Astrocyte (in vitro differentiated cells and primary cell): ENCODE results near the gene FTCD. TPM values are rescaled to one million over a fixed set of nuclear protein-coding genes. Genes with fewer than 3 reads are reported as not detected.

ENCODE experiments used
- DNase-seq: peaks from one replicate; pipeline ENCODE4 v3.0.0-alpha.2; 2010; ENCODE audit warnings: low read depth
- FAIRE-seq: peaks from 2 replicates; lab custom pipeline; 2011; peaks lifted over from hg19 to GRCh38; lab: Jason Lieb, UNC
- H2AFZ ChIP-seq: 2 replicates; pipeline ENCODE4 v1.6.0; 2012; ENCODE audit warnings: low read depth, low read length, inconsistent platforms
- H3K27ac ChIP-seq: 2 replicates; pipeline ENCODE4 v1.5.1; 2011; ENCODE audit warnings: low read depth, low read length, inconsistent platforms
- H3K27me3 ChIP-seq: 2 replicates; pipeline ENCODE4 v1.6.0; 2011; ENCODE audit warnings: low read length, inconsistent platforms; ENCODE audit not compliant: insufficient read depth
- H3K36me3 ChIP-seq: 2 replicates; pipeline ENCODE4 v1.5.1; 2011; ENCODE audit warnings: low read length, inconsistent platforms; ENCODE audit not compliant: insufficient read depth
- H3K4me1 ChIP-seq: 2 replicates; pipeline ENCODE4 v1.5.1; 2011; ENCODE audit warnings: low read length, inconsistent platforms; ENCODE audit not compliant: insufficient read depth
- H3K4me2 ChIP-seq: 2 replicates; pipeline ENCODE4 v1.6.0; 2012; ENCODE audit warnings: low read length, inconsistent platforms
- H3K4me3 ChIP-seq: 2 replicates; pipeline ENCODE4 v1.5.1; 2011; ENCODE audit warnings: low read depth, mild to moderate bottlenecking, low read length, inconsistent platforms; ENCODE audit not compliant: insufficient read depth
- H3K79me2 ChIP-seq: 2 replicates; pipeline ENCODE4 v1.6.0; 2012; ENCODE audit warnings: mild to moderate bottlenecking, low read length, inconsistent platforms; ENCODE audit not compliant: insufficient read depth
- H3K9ac ChIP-seq: 2 replicates; pipeline ENCODE4 v1.6.0; 2012; ENCODE audit warnings: mild to moderate bottlenecking, low read length, inconsistent platforms
- H3K9me3 ChIP-seq: 2 replicates; pipeline ENCODE4 v1.5.1; 2012; ENCODE audit warnings: low read depth, mild to moderate bottlenecking, low read length, inconsistent platforms; ENCODE audit not compliant: insufficient read depth
- H4K20me1 ChIP-seq: 2 replicates; pipeline ENCODE4 v1.6.0; 2012; ENCODE audit warnings: low read length, inconsistent platforms; ENCODE audit not compliant: insufficient read depth
- H3K27ac Mint-ChIP-seq: one replicate; pipeline ENCODE4 v1.8.0; 2021; ENCODE audit warnings: mild to moderate bottlenecking, mixed read lengths; ENCODE audit not compliant: unreplicated experiment
- H3K27me3 Mint-ChIP-seq: one replicate; pipeline ENCODE4 v1.8.0; 2021; ENCODE audit warnings: low read depth, mixed read lengths; ENCODE audit not compliant: unreplicated experiment
- H3K36me3 Mint-ChIP-seq: one replicate; pipeline ENCODE4 v1.8.0; 2021; ENCODE audit warnings: low read depth, mixed read lengths; ENCODE audit not compliant: unreplicated experiment
- H3K4me1 Mint-ChIP-seq: one replicate; pipeline ENCODE4 v1.8.0; 2021; ENCODE audit warnings: low read depth, mixed read lengths; ENCODE audit not compliant: unreplicated experiment
- H3K4me3 Mint-ChIP-seq: one replicate; pipeline ENCODE4 v1.8.0; 2021; ENCODE audit warnings: mild to moderate bottlenecking, moderate library complexity, mixed read lengths; ENCODE audit not compliant: unreplicated experiment
- H3K9me3 Mint-ChIP-seq: one replicate; pipeline ENCODE4 v1.8.0; 2021; ENCODE audit warnings: mild to moderate bottlenecking, mixed read lengths; ENCODE audit not compliant: unreplicated experiment
- CTCF ChIP-seq: IDR thresholded peaks from 2 replicates; pipeline ENCODE4 v1.5.1; 2011; ENCODE audit warnings: low read depth, mild to moderate bottlenecking, inconsistent platforms, low read length, moderate library complexity; ENCODE audit not compliant: insufficient read depth
- EZH2 ChIP-seq: IDR thresholded peaks from 2 replicates; pipeline ENCODE4 v1.6.1; 2012; ENCODE audit warnings: mild to moderate bottlenecking, low read length, inconsistent platforms; ENCODE audit not compliant: insufficient read depth
- total RNA-seq: library from RNA; stranded (reverse); gene quantifications from 2 replicates; pipeline ENCODE4 v1.2.1, GENCODE V29; 2021

The FTCD gene
- total RNA-seq, 1 donor from 2014 or later: 1.9 TPM

- peaks cover 8% of the 10 kb centered on the region for H4K20me1 ChIP-seq
- no peak overlapping the region for H3K27ac ChIP-seq
- H2AFZ ChIP-seq: no peak overlapping the region
- no peaks in the 10 kb centered on the region for H3K79me2 ChIP-seq
- H3K9ac ChIP-seq: no peak overlapping the region
- DNase-seq (no peak), FAIRE-seq (no peak)
- H3K27me3 ChIP-seq: no peaks in the 10 kb centered on the region
- H3K9me3 Mint-ChIP-seq: no peaks in the 10 kb centered on the region
- no peak overlapping the region for H3K27ac Mint-ChIP-seq
- H3K9me3 ChIP-seq: peaks cover 7% of the 10 kb centered on the region
- no peak overlapping the region for H3K4me2 ChIP-seq
- H3K36me3 Mint-ChIP-seq: no peaks in the 10 kb centered on the region
- H3K4me1 Mint-ChIP-seq: peaks cover under 1% of the 10 kb centered on the region
- H3K27me3 Mint-ChIP-seq: peaks cover 18% of the 10 kb centered on the region
- H3K4me3 ChIP-seq: no peak overlapping the region
- H3K4me3 Mint-ChIP-seq: no peak overlapping the region
- H3K4me1 ChIP-seq: no peaks in the 10 kb centered on the region
- TF ChIP-seq CTCF (no peak), EZH2 (no peak)
- H3K36me3 ChIP-seq: no peaks in the 10 kb centered on the region
Observed at GRCh38 chr21:46138383-46138970, 16.9 kb downstream of the FTCD start.

- H3K27ac Mint-ChIP-seq: no peak overlapping the region
Observed at GRCh38 chr21:46137908-46138307, 17.5 kb downstream of the FTCD start.

More at GRCh38 chr21:46137908-46138307, 17.5 kb downstream of the FTCD start:
- Mint-ChIP-seq H3K4me1 (no peaks in the 10 kb centered on the region), H3K4me3 (no peak overlapping the region), H3K36me3 (no peaks in the 10 kb centered on the region), H3K27me3 (peaks cover 18% of the 10 kb centered on the region), H3K9me3 (no peaks in the 10 kb centered on the region)
- TF ChIP-seq EZH2 (no peak), CTCF (no peak)
- Histone ChIP-seq H4K20me1 (peaks cover 8% of the 10 kb centered on the region), H3K9me3 (peaks cover 7% of the 10 kb centered on the region), H3K27ac (no peak overlapping the region), H3K9ac (no peak overlapping the region), H3K4me1 (no peaks in the 10 kb centered on the region), H3K27me3 (no peaks in the 10 kb centered on the region), H3K4me2 (no peak overlapping the region), H3K79me2 (no peaks in the 10 kb centered on the region), H2AFZ (no peak overlapping the region), H3K4me3 (no peak overlapping the region), H3K36me3 (no peaks in the 10 kb centered on the region)
- FAIRE-seq (no peak), DNase-seq (no peak)
